ENCODE measurements around the gene GTF2H2C. TPM values are rescaled to one million over a fixed set of nuclear protein-coding genes. Genes with fewer than 3 reads are reported as not detected.
"Not testable (repeated sequence)": the region's sequence is repeated elsewhere in the genome, so short reads cannot be mapped to it uniquely, and the experiment has no call there.

The GTF2H2C gene
- total and polyA plus RNA-seq, 4 donors, result 8.7 to 38.4 (median 19.5) TPM

- not testable (repeated sequence) for H3K27me3 ChIP-seq (ENCODE audit: control insufficient read depth in 4 of 4, insufficient read depth in 4 of 4, low read length in 3 of 4); H3K27ac ChIP-seq (ENCODE audit: low read depth in 1 of 2, low read length in 2 of 2); H3K36me3 ChIP-seq (ENCODE audit: control insufficient read depth in 4 of 4, insufficient read depth in 3 of 4, low read depth in 1 of 4, low read length in 3 of 4); H3K4me3 ChIP-seq (ENCODE audit: low read depth in 1 of 3, low read length in 3 of 3); H3K9me3 ChIP-seq (ENCODE audit: control insufficient read depth in 4 of 4, low read length in 3 of 4); DNase-seq (ENCODE audit: low spot score); H3K4me1 ChIP-seq (ENCODE audit: control insufficient read depth in 4 of 4, insufficient read depth in 4 of 4, low read length in 3 of 4); H3K9ac ChIP-seq (ENCODE audit: low read depth in 1 of 2, low read length in 2 of 2)
- 25% methylated on average over 1 of the region's 2 CpGs for WGBS
- peak in 1 of 2 donors; percentile 13 for TF ChIP-seq HNF4A (conservative IDR thresholded peaks at IDR 0.05)
Observed at GRCh38 chr5:69538735-69539134, 21.3 kb upstream of the GTF2H2C start.

DNA sequence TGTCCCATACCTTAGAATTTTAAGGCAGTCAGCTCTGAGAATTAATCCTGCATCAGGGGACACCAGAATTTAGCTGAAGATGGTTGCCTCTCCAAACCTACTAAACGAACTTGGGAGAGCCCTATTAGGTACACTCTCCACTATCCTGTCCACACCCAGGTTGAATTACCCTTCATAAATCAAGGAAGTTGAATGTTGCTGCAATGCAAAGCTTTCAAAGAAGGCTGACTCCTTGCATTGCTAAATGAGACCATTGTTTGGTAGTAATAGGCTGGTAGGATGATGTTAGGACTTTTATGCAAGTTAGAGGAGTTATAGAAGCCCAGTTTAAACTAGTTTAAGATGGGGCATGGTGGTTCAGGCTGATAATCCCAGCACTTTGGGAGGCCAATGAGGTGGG, 18.6 kb upstream of the GTF2H2C start:
- not testable (repeated sequence) for H3K4me1 ChIP-seq (ENCODE audit: control insufficient read depth in 4 of 4, insufficient read depth in 4 of 4, low read length in 3 of 4); H3K27me3 ChIP-seq (ENCODE audit: control insufficient read depth in 4 of 4, insufficient read depth in 4 of 4, low read length in 3 of 4); H3K4me3 ChIP-seq (ENCODE audit: low read depth in 1 of 3, low read length in 3 of 3); H3K27ac ChIP-seq (ENCODE audit: low read depth in 1 of 2, low read length in 2 of 2); H3K36me3 ChIP-seq (ENCODE audit: control insufficient read depth in 4 of 4, insufficient read depth in 3 of 4, low read depth in 1 of 4, low read length in 3 of 4); DNase-seq (ENCODE audit: low spot score); H3K9ac ChIP-seq (ENCODE audit: low read depth in 1 of 2, low read length in 2 of 2); H3K9me3 ChIP-seq (ENCODE audit: control insufficient read depth in 4 of 4, low read length in 3 of 4)
- WGBS, result no CpG with 5 or more reads among the region's 1 CpG

DNA sequence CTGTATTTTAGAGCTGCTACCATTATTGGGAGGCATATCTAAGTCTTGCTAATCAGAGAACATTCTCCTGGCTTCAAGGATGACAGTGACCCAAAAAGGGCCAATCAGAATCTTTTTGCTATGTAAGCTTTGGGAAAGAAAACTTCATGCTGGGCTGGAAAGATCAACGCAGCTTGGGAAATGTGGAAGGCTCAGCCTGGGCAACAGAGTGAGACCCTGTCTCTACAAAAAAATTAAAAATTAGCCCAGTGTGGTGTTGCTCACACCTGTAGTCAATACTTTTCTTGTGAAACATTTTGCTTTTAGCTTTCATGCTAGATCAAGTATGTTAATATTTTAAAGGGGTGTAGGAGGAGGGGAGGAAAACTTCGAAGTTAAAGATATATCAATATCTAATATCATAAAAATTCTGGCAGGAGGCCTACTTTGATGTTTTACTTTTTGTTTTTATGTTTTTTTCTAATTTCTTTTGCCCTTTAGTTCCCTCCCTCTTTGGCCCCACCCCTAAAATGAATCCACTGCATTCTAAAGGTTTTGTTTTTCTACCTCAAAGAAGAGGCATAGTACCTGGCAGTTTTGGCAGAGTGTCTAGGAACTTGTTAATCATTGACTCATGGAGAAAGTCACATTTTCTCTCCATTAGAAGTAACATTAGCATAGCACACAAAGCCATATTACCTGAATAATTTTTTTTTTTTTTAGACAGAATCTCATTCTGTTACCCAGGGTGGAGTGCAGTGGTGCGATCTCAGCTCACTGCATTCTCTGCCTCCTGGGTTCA, 17.0 kb upstream of the GTF2H2C start:
- DNase-seq (ENCODE audit: low spot score); H3K27me3 ChIP-seq (ENCODE audit: control insufficient read depth in 4 of 4, insufficient read depth in 4 of 4, low read length in 3 of 4); H3K9me3 ChIP-seq (ENCODE audit: control insufficient read depth in 4 of 4, low read length in 3 of 4); H3K4me3 ChIP-seq (ENCODE audit: low read depth in 1 of 3, low read length in 3 of 3); H3K36me3 ChIP-seq (ENCODE audit: control insufficient read depth in 4 of 4, insufficient read depth in 3 of 4, low read depth in 1 of 4, low read length in 3 of 4); H3K27ac ChIP-seq (ENCODE audit: low read depth in 1 of 2, low read length in 2 of 2); H3K4me1 ChIP-seq (ENCODE audit: control insufficient read depth in 4 of 4, insufficient read depth in 4 of 4, low read length in 3 of 4); H3K9ac ChIP-seq (ENCODE audit: low read depth in 1 of 2, low read length in 2 of 2): not testable (repeated sequence)
- WGBS, result no CpG with 5 or more reads among the region's 3 CpGs

GRCh38 chr5:69544602-69545001, 15.4 kb upstream of the GTF2H2C start:
- no CpG with 5 or more reads among the region's 7 CpGs for WGBS
- H3K9ac ChIP-seq (ENCODE audit: low read depth in 1 of 2, low read length in 2 of 2); H3K4me3 ChIP-seq (ENCODE audit: low read depth in 1 of 3, low read length in 3 of 3); H3K27me3 ChIP-seq (ENCODE audit: control insufficient read depth in 4 of 4, insufficient read depth in 4 of 4, low read length in 3 of 4); H3K36me3 ChIP-seq (ENCODE audit: control insufficient read depth in 4 of 4, insufficient read depth in 3 of 4, low read depth in 1 of 4, low read length in 3 of 4); DNase-seq (ENCODE audit: low spot score); H3K9me3 ChIP-seq (ENCODE audit: control insufficient read depth in 4 of 4, low read length in 3 of 4); H3K4me1 ChIP-seq (ENCODE audit: control insufficient read depth in 4 of 4, insufficient read depth in 4 of 4, low read length in 3 of 4); H3K27ac ChIP-seq (ENCODE audit: low read depth in 1 of 2, low read length in 2 of 2): not testable (repeated sequence)

DNA sequence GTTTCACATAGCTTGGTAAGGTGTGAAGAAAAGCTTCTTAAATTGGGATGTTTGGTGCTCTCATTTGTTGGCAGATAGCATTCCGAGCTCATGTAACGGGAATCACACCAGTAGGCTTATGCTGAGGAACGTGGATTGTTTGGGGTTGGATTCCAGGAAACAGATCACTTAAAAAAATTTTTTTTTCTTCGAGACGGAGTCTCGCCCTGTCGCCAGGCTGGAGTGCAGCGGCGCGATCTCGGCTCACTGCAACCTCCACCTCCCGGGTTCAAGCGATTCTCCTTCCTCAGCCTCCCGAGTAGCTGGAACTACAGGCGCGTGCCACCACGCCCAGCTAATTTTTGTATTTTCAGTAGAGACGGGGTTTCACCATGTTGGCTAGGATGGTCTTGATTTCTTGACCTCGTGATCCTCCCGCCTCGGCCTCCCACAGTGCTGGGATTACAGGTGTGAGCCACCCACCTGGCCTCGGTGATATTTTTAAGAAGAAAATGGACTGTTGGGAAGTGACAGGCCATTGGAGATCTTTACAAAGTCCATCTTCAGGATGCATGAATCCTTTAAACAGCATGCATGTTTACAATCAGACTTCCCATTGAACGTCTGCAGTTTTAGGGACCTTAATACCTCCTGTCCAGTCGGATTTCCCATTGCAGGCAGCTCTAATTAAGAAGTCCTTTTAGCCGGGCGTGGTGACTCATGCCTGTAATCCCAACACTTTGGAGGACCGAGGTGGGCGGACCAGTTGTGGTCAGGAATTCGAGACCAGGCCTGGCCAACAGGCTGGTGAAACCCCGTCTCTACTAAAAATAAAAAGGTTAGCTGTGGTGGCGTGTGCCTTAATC, 818 bp downstream of the GTF2H2C start:
- H3K27me3 ChIP-seq (ENCODE audit: control insufficient read depth in 4 of 4, insufficient read depth in 4 of 4, low read length in 3 of 4); H3K4me3 ChIP-seq (ENCODE audit: low read depth in 1 of 3, low read length in 3 of 3); H3K27ac ChIP-seq (ENCODE audit: low read depth in 1 of 2, low read length in 2 of 2); H3K9me3 ChIP-seq (ENCODE audit: control insufficient read depth in 4 of 4, low read length in 3 of 4); H3K4me1 ChIP-seq (ENCODE audit: control insufficient read depth in 4 of 4, insufficient read depth in 4 of 4, low read length in 3 of 4); H3K9ac ChIP-seq (ENCODE audit: low read depth in 1 of 2, low read length in 2 of 2); DNase-seq (ENCODE audit: low spot score); H3K36me3 ChIP-seq (ENCODE audit: control insufficient read depth in 4 of 4, insufficient read depth in 3 of 4, low read depth in 1 of 4, low read length in 3 of 4): not testable (repeated sequence)
- WGBS, result 35% methylated on average over 26 of the region's 31 CpGs

- not testable (repeated sequence) for H3K27me3 ChIP-seq (ENCODE audit: control insufficient read depth in 4 of 4, insufficient read depth in 4 of 4, low read length in 3 of 4); H3K9me3 ChIP-seq (ENCODE audit: control insufficient read depth in 4 of 4, low read length in 3 of 4); H3K27ac ChIP-seq (ENCODE audit: low read depth in 1 of 2, low read length in 2 of 2); H3K4me3 ChIP-seq (ENCODE audit: low read depth in 1 of 3, low read length in 3 of 3); H3K36me3 ChIP-seq (ENCODE audit: control insufficient read depth in 4 of 4, insufficient read depth in 3 of 4, low read depth in 1 of 4, low read length in 3 of 4); H3K4me1 ChIP-seq (ENCODE audit: control insufficient read depth in 4 of 4, insufficient read depth in 4 of 4, low read length in 3 of 4); DNase-seq (ENCODE audit: low spot score); H3K9ac ChIP-seq (ENCODE audit: low read depth in 1 of 2, low read length in 2 of 2)
- 80% methylated on average over 2 of the region's 2 CpGs for WGBS
Observed at GRCh38 chr5:69566172-69566571, 6.2 kb downstream of the GTF2H2C start.

DNA sequence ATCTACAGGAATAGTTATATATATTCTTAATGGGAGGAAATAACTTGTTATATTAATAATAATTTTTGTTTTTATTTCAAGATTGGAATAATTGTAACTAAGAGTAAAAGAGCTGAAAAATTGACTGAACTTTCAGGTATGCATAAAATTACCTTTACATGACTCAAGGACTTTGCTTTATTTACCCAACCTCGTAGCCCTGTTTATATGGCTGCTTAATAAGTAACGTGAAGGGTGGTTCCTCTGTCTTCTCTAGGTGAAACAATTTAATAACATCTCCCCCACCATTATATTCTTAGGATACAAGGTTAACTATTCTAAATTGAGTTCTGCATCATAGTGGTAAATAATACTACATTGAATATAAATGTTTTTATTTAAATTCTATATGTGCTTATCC, 8.1 kb downstream of the GTF2H2C start:
- not testable (repeated sequence) for H3K36me3 ChIP-seq (ENCODE audit: control insufficient read depth in 4 of 4, insufficient read depth in 3 of 4, low read depth in 1 of 4, low read length in 3 of 4); H3K27me3 ChIP-seq (ENCODE audit: control insufficient read depth in 4 of 4, insufficient read depth in 4 of 4, low read length in 3 of 4); DNase-seq (ENCODE audit: low spot score); H3K4me3 ChIP-seq (ENCODE audit: low read depth in 1 of 3, low read length in 3 of 3); H3K4me1 ChIP-seq (ENCODE audit: control insufficient read depth in 4 of 4, insufficient read depth in 4 of 4, low read length in 3 of 4); H3K27ac ChIP-seq (ENCODE audit: low read depth in 1 of 2, low read length in 2 of 2); H3K9me3 ChIP-seq (ENCODE audit: control insufficient read depth in 4 of 4, low read length in 3 of 4); H3K9ac ChIP-seq (ENCODE audit: low read depth in 1 of 2, low read length in 2 of 2)
- no CpG with 5 or more reads among the region's 2 CpGs for WGBS

- not testable (repeated sequence) for H3K4me1 ChIP-seq (ENCODE audit: control insufficient read depth in 4 of 4, insufficient read depth in 4 of 4, low read length in 3 of 4); H3K9me3 ChIP-seq (ENCODE audit: control insufficient read depth in 4 of 4, low read length in 3 of 4); H3K4me3 ChIP-seq (ENCODE audit: low read depth in 1 of 3, low read length in 3 of 3); DNase-seq (ENCODE audit: low spot score); H3K27ac ChIP-seq (ENCODE audit: low read depth in 1 of 2, low read length in 2 of 2); H3K9ac ChIP-seq (ENCODE audit: low read depth in 1 of 2, low read length in 2 of 2); H3K36me3 ChIP-seq (ENCODE audit: control insufficient read depth in 4 of 4, insufficient read depth in 3 of 4, low read depth in 1 of 4, low read length in 3 of 4); H3K27me3 ChIP-seq (ENCODE audit: control insufficient read depth in 4 of 4, insufficient read depth in 4 of 4, low read length in 3 of 4)
- no CpG with 5 or more reads among the region's 2 CpGs for WGBS
Observed at GRCh38 chr5:69583356-69583755, 23.4 kb downstream of the GTF2H2C start.
